ENCODE results near the gene FRG2.
"Not testable (repeated sequence)": the region's sequence is repeated elsewhere in the genome, so short reads cannot be mapped to it uniquely, and the experiment has no call there.

The FRG2 gene

GRCh38 chr4:190016369-190017289 is 10.4 kb downstream of the FRG2 start:
- DNase-seq = no peak

DNA sequence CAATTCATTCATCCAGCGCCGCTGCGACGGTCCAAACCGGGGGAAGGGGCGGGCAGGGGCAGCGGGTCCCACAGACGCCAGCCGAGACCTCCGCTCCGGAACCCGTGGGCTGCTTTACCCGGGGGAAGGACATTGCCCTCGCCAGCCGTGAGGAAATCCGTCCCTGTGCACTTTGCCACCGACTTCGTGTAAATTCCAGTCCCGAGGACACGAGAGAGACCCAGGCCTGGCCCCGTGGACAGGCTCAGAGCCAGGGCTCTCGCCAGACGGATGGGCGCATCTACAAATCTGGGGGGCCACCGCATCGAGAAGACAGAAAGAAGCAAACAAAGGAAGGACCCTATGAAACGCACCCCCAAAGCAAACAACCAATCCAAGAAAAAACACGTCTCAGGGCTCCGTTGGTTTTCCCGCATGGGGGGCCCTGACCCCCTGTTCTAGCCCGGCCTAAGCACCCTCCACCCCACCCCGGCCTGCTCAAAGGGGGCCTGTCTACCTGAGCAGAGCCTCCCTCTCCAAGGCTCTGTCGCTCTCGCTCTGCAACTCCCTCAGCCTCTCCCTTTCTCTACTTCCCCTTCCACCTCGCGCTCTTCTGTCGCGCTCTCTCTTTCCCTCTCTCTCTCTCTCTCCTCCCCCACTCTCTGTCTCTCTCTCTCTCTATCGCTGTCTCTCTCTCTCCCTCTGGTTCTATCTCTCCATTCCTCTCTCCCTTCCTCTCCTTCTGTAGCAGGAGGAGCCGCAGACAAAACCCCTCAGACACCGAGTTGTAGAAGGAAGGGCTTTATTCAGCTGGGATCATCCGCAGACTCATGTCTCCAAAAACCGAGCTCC is 11.3 kb downstream of the FRG2 start:
- no peak for DNase-seq

GRCh38 chr4:190014771-190015537 is 12.1 kb downstream of the FRG2 start:
- DNase-seq = no peak

DNA sequence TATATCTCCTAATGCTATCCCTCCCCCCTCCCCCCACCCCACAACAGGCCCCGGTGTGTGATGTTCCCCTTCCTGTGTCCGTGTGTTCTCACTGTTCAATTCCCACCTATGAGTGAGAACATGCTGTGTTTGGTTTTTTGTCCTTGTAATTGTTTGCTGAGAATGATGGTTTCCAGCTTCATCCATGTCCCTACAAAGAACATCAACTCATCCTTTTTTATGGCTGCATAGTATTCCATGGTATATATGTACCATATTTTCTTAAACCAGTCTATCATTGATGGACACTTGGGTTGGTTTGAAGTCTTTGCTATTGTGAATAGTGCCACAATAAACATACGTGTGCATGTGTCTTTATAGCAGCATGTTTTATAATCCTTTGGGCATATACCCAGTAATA is 37.1 kb downstream of the FRG2 start:
- DNase-seq = not testable (repeated sequence)

GRCh38 chr4:189988877-189989431 is 38.1 kb downstream of the FRG2 start:
- no peak for DNase-seq

- not testable (repeated sequence) for DNase-seq
Observed at GRCh38 chr4:189985651-189986243, 41.3 kb downstream of the FRG2 start.

DNA sequence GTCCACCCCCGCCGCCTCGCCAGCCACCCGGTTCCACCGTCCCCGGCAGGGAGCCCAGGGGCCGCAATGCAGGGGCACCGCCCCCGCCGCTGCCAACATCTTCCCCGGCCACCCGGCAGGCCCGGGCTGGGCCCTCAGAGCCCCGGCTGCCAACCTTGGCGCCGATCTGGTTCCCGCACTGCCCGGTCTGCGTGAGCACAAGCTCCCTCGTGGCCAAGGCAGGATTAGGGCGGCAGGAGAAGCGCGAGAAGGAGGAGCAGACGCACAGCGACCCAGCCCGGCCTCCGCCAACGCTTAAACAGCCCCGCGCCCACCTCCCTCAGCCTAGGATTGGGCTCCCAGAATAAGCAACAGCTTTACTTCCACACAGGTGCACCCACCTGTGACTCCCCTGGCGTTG is 42.4 kb downstream of the FRG2 start:
- not testable (repeated sequence) for DNase-seq

DNA sequence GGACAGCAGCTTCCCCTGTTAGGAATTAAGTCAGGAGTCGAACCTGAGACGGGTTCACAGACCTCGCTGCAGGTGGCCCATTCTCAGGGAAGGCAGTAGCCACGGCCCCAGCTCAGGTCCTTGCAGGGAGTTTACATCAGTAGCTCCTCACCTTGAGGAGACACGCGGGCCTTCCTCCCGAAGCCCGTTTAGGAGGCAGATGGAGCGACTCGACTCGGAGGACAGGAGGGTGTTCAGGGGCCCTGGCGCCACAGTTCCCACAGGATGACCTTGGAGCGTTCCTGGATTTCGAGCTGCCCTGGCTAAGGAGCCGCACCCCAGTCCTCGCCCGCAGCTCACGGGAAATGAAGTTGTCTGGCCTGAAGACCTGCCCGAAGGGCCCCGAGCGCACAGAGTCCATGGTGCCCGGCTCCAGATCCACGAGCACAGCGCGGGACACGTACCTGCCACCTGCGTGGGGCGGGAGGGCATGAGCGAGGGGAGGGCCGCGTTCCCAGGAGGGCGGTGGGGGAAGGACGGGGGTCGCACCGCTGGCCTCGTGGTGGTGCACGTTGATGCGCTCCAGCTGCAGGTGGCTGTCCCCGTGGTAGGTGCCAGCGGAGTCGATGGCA is 43.0 kb downstream of the FRG2 start:
- not testable (repeated sequence) for DNase-seq

DNA sequence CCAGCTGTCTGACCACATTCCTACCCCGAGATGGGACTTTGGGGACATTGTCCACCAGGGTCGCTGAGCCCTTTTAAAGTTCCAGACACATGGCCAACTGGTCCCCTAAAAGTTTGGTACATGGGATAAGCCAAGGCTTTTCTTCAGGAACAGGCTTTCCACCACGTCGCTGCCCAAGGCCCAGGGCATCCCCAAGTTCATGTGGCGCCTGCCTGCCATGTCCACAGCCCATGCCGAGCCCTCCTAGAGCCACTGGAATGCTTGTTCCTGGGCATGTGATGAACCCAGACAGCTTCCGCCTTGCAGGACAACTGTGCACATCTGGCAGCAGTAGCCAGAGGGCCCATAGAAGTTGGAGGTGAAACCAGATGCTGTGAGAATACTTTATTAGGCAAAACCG is 45.1 kb downstream of the FRG2 start:
- no peak for DNase-seq

DNA sequence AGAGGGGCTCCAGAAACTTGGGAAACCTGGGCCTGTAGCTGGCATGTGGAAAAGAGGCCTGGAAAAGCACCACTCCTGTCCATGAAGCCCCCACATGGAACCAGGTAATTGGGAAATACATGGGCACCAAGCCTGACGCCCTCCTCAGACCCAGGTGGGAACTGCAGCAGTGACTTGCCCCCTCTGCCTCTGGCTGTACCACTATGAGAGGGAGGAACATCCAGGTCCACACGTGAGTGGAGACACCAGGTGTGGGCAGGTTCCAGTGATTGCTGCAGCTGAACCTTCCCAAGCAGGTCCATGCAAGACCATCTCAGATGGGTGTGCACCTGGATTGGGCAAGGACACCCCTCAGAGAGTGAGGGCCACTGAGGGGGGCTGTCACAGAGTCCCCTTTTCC is 46.8 kb downstream of the FRG2 start:
- DNase-seq = not testable (repeated sequence)

GRCh38 chr4:189979196-189980047 is 47.6 kb downstream of the FRG2 start:
- DNase-seq = no peak

Measured in hypothalamus (tissue), 51 donors.